Activated CD4-positive, alpha-beta memory T cell treated with anti-CD3 and anti-CD28 coated beads, Interleukin-2, amount 10 ng/mL, durations not matched to agents 7 days and 5 days (primary cell): ENCODE measurements around the gene TIMM13. TPM values are rescaled to one million over a fixed set of nuclear protein-coding genes. Genes with fewer than 3 reads are reported as not detected.
A peak's percentile ranks its signal among the peaks of the same experiment; 100 is the strongest.

ENCODE experiments used
- CTCF ChIA-PET: fragments of 350-600 bp; sonication (Branson Sonifier 250); formaldehyde crosslinking; loops from one replicate; lab custom pipeline; 2021; ENCODE audit warnings: antibody characterized with exemption, inconsistent platforms; lab: Charles Lee
- POLR2A ChIA-PET: fragments of 350-600 bp; sonication (Branson Sonifier 250); formaldehyde crosslinking; loops from one replicate; lab custom pipeline; 2021; ENCODE audit warnings: antibody characterized with exemption; lab: Charles Lee
- DNase-seq: peaks from one replicate; pipeline ENCODE4 v3.0.0-alpha.2; 2020
- H3K27ac Mint-ChIP-seq: one replicate; pipeline ENCODE4 v1.8.0; 2021; ENCODE audit warnings: mild to moderate bottlenecking, mixed read lengths
- H3K27me3 Mint-ChIP-seq: one replicate; pipeline ENCODE4 v1.8.0; 2021; ENCODE audit warnings: mixed read lengths
- H3K36me3 Mint-ChIP-seq: one replicate; pipeline ENCODE4 v1.8.0; 2021; ENCODE audit warnings: low read depth, mixed read lengths
- H3K4me1 Mint-ChIP-seq: one replicate; pipeline ENCODE4 v1.8.0; 2021; ENCODE audit warnings: mixed read lengths
- H3K4me3 Mint-ChIP-seq: one replicate; pipeline ENCODE4 v1.8.0; 2021; ENCODE audit warnings: mild to moderate bottlenecking, mixed read lengths
- H3K9me3 Mint-ChIP-seq: one replicate; pipeline ENCODE4 v1.8.0; 2021; ENCODE audit warnings: mixed read lengths
- total RNA-seq, 2 experiments: library from RNA; stranded (reverse); gene quantifications; one replicate each; pipeline ENCODE4 v1.2.3, GENCODE V29; 2021

Gene TIMM13
- total RNA-seq, 2 experiments from 2014 or later = 44.5 to 47.4 TPM

DNA sequence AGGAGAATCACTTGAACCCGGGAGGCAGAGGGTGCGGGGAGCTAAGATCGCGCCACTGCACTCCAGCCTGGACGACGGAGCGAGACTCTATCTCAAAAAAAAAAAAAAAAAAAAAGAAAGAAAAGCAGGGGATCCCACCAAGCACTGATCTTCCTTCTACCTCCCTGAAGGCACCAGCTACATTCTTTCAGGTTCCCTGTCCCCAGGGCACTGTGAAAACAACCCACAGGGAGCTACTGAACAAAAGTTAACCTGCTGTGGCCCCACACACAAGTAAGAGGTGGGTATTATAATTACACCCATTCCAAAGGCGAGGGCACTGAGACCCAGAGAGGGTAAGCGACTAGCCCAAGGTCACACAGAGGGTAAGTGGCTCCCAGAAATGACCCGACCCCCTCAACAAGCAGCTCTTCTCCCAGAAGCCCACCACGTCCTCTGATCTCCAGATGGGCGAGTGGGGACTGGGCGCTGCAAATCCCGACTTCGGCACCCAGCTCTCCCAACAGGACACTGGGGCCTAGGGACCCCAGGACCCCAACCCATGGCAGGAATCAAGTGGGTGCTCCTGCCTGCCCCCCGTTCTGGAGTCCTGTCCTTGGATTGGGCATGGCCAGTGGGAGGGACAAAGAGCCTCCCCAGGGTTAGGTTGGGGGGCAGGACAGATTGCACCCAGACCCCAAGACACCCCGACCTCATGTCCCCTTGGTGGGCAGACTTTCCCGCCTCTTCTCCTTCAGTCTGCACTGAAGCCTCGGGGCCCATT lies 27.0 kb upstream of the TIMM13 start:
- Mint-ChIP-seq H3K4me1 (peaks cover 26% of the 10 kb centered on the region), H3K27me3 (no peaks in the 10 kb centered on the region), H3K4me3 (peak overlapping the region; percentile 80), H3K9me3 (no peaks in the 10 kb centered on the region), H3K27ac (peak overlapping the region; percentile 40), H3K36me3 (peaks cover 24% of the 10 kb centered on the region)
- no peak for DNase-seq
- ChIA-PET POLR2A (interaction anchor here (1.0 to 4.8 kb wide), 5 partner anchors 23 to 303 kb away, joined by 3 to 53 read pairs (median 3); partner anchors contain the start of genes AP3D1, GADD45B and TIMM13), CTCF (interaction anchor here (0.7 to 1.2 kb wide), 2 partner anchors 22 to 164 kb away, joined by 3 read pairs; partner anchors contain the start of gene GADD45B)

DNA sequence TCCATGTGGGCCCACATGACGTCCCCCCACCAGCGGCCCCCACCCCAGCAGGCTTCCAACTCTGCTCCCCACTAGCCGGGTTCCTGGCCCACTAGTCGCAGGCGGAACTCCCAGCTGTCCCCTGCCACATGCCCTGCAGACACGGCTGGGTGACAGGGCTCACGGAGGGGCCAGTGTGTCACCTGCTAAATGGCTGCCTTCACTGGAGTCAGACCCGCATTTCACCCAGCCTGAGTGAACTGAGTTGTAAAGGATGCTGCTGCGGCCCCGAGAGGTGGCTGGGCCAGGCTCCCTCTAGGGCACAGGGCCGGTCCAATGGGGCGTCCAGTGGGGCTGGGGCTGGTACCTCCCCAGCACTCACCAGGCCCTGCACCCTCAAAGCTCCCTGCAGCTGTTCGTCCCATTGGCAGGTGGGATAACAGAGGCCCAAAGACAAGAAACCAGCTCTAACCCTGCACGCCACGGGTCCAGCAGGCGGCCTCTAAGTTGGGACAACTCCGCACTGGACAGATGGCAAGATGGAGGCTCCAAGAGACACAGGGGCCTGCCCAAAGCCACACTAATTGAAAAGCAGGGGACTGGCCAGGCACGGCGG lies 26.1 kb upstream of the TIMM13 start:
- ChIA-PET POLR2A (interaction anchor here (0.6 to 4.8 kb wide), 4 partner anchors 24 to 59 kb away, joined by 3 to 53 read pairs (median 14); partner anchors contain the start of genes GADD45B and TIMM13), CTCF (interaction anchor here (1.2 kb wide), 1 partner anchor 165 kb away, joined by 3 read pairs; no protein-coding TSS in a partner anchor)
- H3K27me3 Mint-ChIP-seq = no peaks in the 10 kb centered on the region
- no peak overlapping the region for H3K4me3 Mint-ChIP-seq
- peaks cover 26% of the 10 kb centered on the region for H3K4me1 Mint-ChIP-seq
- H3K36me3 Mint-ChIP-seq = peaks cover 24% of the 10 kb centered on the region
- no peak overlapping the region for H3K27ac Mint-ChIP-seq
- no peak for DNase-seq
- no peaks in the 10 kb centered on the region for H3K9me3 Mint-ChIP-seq

- DNase-seq = no peak
- no peaks in the 10 kb centered on the region for H3K27me3 Mint-ChIP-seq
- peaks cover 18% of the 10 kb centered on the region for H3K36me3 Mint-ChIP-seq
- no peak overlapping the region for H3K4me3 Mint-ChIP-seq
- CTCF ChIA-PET = no interaction called here
- no peaks in the 10 kb centered on the region for H3K9me3 Mint-ChIP-seq
- no peak overlapping the region for H3K27ac Mint-ChIP-seq
- POLR2A ChIA-PET = no interaction called here
- peaks cover 27% of the 10 kb centered on the region for H3K4me1 Mint-ChIP-seq
Observed at GRCh38 chr19:2451741-2452140, 24.4 kb upstream of the TIMM13 start.

GRCh38 chr19:2451138-2451537 lies 23.8 kb upstream of the TIMM13 start:
- CTCF ChIA-PET = no interaction called here
- Mint-ChIP-seq H3K9me3 (no peaks in the 10 kb centered on the region), H3K36me3 (peaks cover 21% of the 10 kb centered on the region), H3K4me3 (no peak overlapping the region), H3K4me1 (peaks cover 32% of the 10 kb centered on the region), H3K27ac (no peak overlapping the region), H3K27me3 (no peaks in the 10 kb centered on the region)
- DNase-seq = no peak
- POLR2A ChIA-PET = no interaction called here

- peaks cover 22% of the 10 kb centered on the region for H3K36me3 Mint-ChIP-seq
- H3K4me1 Mint-ChIP-seq = peaks cover 18% of the 10 kb centered on the region
- H3K9me3 Mint-ChIP-seq = no peaks in the 10 kb centered on the region
- ChIA-PET CTCF (no interaction called here), POLR2A (no interaction called here)
- H3K27ac Mint-ChIP-seq = no peak overlapping the region
- no peak overlapping the region for H3K4me3 Mint-ChIP-seq
- no peak for DNase-seq
- H3K27me3 Mint-ChIP-seq = no peaks in the 10 kb centered on the region
Observed at GRCh38 chr19:2449019-2449418, 21.6 kb upstream of the TIMM13 start.

- H3K9me3 Mint-ChIP-seq = no peaks in the 10 kb centered on the region
- CTCF ChIA-PET = no interaction called here
- H3K4me3 Mint-ChIP-seq = no peak overlapping the region
- DNase-seq = no peak
- peaks cover 18% of the 10 kb centered on the region for H3K4me1 Mint-ChIP-seq
- H3K27me3 Mint-ChIP-seq = no peaks in the 10 kb centered on the region
- POLR2A ChIA-PET = no interaction called here
- no peak overlapping the region for H3K27ac Mint-ChIP-seq
- H3K36me3 Mint-ChIP-seq = peaks cover 25% of the 10 kb centered on the region
Observed at GRCh38 chr19:2446381-2446780, 19.0 kb upstream of the TIMM13 start.

DNA sequence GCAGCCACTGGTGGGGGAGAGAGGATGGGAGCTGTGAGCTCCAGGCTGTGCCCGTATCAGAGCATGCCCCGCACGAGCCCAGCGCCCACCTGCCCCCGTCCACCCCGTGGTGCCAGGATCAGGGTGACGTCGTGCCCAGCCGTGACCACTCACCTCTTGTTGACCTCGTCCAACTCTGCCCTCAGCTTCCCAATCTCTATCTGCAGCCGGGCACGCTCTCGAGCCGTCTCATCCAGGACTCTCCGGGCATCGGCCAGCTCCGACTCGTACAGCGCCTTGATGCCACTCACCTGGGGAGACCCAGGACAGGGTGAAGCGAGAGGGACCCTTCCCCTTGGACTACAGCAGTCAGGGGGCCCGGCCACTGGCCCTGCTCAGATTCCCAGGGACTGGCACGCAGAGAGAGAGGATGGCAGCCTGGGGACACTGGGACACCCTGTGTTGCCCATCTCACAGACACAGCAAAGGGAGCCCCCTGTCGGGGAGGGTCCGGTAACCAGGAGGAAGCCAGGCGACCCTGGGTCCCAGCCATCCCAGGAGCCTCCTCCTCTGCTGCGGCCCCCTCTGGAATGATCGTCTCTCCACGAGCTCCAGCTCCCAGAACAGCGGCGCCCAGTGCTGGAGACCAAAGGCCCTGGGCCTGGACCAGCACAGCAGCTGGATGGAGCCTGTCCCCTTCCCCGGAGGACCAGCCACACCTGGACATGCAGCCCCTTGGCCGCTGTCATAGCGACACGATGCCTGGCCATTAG lies 17.0 kb upstream of the TIMM13 start:
- POLR2A ChIA-PET = interaction anchor here (1.6 kb wide), 1 partner anchor 17 kb away, joined by 4 read pairs; the partner anchor contains the start of gene TIMM13
- peaks cover 26% of the 10 kb centered on the region for H3K36me3 Mint-ChIP-seq
- no peaks in the 10 kb centered on the region for H3K9me3 Mint-ChIP-seq
- no peak overlapping the region for H3K4me3 Mint-ChIP-seq
- DNase-seq = no peak
- H3K27ac Mint-ChIP-seq = no peak overlapping the region
- H3K4me1 Mint-ChIP-seq = peaks cover 17% of the 10 kb centered on the region
- no peaks in the 10 kb centered on the region for H3K27me3 Mint-ChIP-seq
- CTCF ChIA-PET = interaction anchor here (0.6 kb wide), 1 partner anchor 204 kb away, joined by 3 read pairs; no protein-coding TSS in a partner anchor

- Mint-ChIP-seq H3K9me3 (no peaks in the 10 kb centered on the region), H3K27me3 (no peaks in the 10 kb centered on the region), H3K27ac (no peak overlapping the region), H3K4me1 (peaks cover 17% of the 10 kb centered on the region), H3K4me3 (no peak overlapping the region), H3K36me3 (peaks cover 26% of the 10 kb centered on the region)
- ChIA-PET CTCF (interaction anchor here (0.6 to 1.3 kb wide), 2 partner anchors 16 to 204 kb away, joined by 3 read pairs; partner anchors contain the start of gene TIMM13), POLR2A (interaction anchor here (1.6 kb wide), 1 partner anchor 16 kb away, joined by 4 read pairs; the partner anchor contains the start of gene TIMM13)
- no peak for DNase-seq
Observed at GRCh38 chr19:2443785-2444182, 16.4 kb upstream of the TIMM13 start.

DNA sequence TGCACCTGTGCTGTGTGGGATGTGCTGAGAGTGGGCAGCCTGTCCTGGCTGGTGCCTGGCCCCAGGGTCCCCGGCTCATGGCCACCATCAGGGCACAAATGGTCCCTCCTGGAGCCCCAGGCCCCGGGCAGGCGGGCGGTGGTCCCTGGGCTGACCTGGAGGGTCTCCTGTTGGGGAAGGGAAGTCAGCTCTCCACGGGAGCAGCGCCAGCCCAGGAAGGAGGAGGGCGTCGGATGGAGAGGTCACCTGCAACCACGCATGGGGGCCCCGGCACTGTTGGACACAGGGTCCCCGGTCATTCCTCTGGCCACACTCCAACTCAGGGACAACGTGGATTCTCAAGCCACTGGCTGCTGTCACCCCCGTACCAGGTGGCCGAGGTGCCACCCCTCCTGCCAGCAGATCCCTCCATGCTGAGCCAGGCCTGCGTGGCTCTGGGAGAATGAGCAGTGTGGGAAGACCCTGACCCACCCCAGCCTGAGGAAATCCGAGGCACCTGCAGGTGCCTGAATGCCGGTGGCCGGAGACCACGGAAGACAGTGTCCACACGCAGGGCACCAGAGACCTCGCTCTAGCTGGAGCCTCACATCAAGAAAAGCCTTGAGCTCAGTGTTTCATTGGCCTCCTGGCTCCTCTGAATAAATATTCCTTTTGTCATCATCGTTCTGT lies 15.9 kb upstream of the TIMM13 start:
- CTCF ChIA-PET = interaction anchor here (1.3 kb wide), 1 partner anchor 16 kb away, joined by 3 read pairs; the partner anchor contains the start of gene TIMM13
- no peak overlapping the region for H3K4me3 Mint-ChIP-seq
- H3K36me3 Mint-ChIP-seq = peaks cover 26% of the 10 kb centered on the region
- POLR2A ChIA-PET = no interaction called here
- H3K9me3 Mint-ChIP-seq = no peaks in the 10 kb centered on the region
- H3K27ac Mint-ChIP-seq = no peak overlapping the region
- H3K4me1 Mint-ChIP-seq = peaks cover 16% of the 10 kb centered on the region
- DNase-seq = no peak
- H3K27me3 Mint-ChIP-seq = no peaks in the 10 kb centered on the region

DNA sequence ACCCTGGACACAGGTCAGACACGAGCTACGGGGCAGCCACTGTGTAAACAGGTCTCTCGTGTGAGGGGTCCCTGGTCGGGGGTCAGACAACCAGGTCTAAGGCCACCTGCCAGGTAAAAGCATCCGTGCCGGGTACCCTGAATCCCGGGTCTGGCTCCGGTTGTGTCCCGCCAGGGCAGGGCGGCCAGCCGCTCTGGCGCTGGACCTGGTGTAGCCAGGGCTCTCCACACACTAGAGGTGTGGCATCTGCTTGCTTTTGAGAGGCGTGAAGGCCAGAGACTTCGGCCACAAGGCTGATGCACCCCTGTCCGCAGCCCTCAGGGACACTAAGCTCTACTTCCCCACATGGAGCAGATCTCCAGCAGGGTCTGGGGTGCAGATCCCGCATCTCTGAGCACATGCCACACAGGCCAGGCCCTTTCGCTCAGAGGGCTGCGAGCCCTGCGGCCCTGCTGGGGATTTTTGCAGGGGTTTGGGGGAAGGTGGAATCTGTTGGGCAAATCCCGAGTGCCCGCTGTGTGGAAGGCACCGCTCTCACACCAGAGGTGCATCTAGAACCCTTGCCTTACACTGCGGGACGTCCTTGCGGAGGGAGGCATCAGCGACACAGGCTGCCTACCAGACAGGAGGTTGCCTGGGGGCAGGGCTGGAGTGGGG lies 13.8 kb upstream of the TIMM13 start:
- Mint-ChIP-seq H3K27me3 (no peaks in the 10 kb centered on the region), H3K4me1 (peaks cover 4% of the 10 kb centered on the region), H3K27ac (no peak overlapping the region), H3K36me3 (peaks cover 26% of the 10 kb centered on the region), H3K4me3 (no peak overlapping the region), H3K9me3 (no peaks in the 10 kb centered on the region)
- DNase-seq = no peak
- ChIA-PET POLR2A (interaction anchor here (0.6 kb wide), 1 partner anchor 132 kb away, joined by 3 read pairs; no protein-coding TSS in a partner anchor), CTCF (no interaction called here)

DNA sequence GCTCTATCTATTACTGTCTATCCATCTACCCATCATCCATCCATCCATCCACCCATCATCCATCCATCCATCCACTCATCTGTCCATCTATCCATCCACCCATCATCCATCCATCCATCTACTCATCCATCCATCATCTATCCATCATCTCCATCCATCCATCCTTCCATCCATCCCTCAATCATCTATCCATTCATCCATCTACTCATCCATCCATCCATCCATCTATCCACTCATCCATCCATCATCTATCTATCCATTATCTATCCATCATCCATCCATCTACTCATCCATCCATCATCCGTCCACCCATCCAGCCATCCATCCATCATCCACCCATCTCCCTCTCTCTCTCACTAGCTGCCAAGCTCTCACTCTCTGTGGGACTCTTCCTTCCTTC lies 13.1 kb upstream of the TIMM13 start:
- H3K27ac Mint-ChIP-seq = no peak overlapping the region
- CTCF ChIA-PET = no interaction called here
- peaks cover 27% of the 10 kb centered on the region for H3K36me3 Mint-ChIP-seq
- POLR2A ChIA-PET = no interaction called here
- H3K9me3 Mint-ChIP-seq = no peaks in the 10 kb centered on the region
- H3K4me1 Mint-ChIP-seq = peaks cover 4% of the 10 kb centered on the region
- no peak for DNase-seq
- H3K27me3 Mint-ChIP-seq = no peaks in the 10 kb centered on the region
- H3K4me3 Mint-ChIP-seq = no peak overlapping the region

DNA sequence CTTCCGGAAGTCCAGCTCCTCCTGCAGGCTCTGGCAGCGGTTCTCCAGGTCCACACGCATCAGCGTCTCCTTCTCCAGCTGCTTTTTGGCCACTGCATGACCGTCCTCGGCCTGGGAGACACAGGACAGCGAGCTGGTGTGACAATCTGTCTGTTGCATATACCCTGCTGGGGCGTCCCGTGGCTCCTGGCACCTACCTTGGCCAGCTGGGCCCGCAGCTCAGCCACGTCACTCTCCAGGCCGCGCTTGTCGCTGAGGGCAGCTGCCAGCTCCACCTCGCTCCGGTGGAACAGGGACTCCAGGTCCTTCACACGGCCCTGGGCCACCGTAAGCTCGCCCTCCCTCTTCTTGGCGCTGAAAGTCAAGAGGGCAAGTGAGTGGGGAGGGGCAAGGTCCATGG lies 10.8 kb upstream of the TIMM13 start:
- ChIA-PET POLR2A (interaction anchor here (1.4 kb wide), 1 partner anchor 11 kb away, joined by 7 read pairs; the partner anchor contains the start of gene TIMM13), CTCF (interaction anchor here (1.3 kb wide), 1 partner anchor 11 kb away, joined by 3 read pairs; the partner anchor contains the start of gene TIMM13)
- no peak for DNase-seq
- no peak overlapping the region for H3K27ac Mint-ChIP-seq
- no peaks in the 10 kb centered on the region for H3K9me3 Mint-ChIP-seq
- no peaks in the 10 kb centered on the region for H3K27me3 Mint-ChIP-seq
- H3K4me3 Mint-ChIP-seq = no peak overlapping the region
- H3K36me3 Mint-ChIP-seq = peaks cover 30% of the 10 kb centered on the region
- H3K4me1 Mint-ChIP-seq = peaks cover 2% of the 10 kb centered on the region
